GM12878 (cell line): ENCODE measurements around the gene SINHCAF. TPM values are rescaled to one million over a fixed set of nuclear protein-coding genes. Genes with fewer than 3 reads are reported as not detected.

ENCODE experiments used
- ATAC-seq: fragments of 200-7000 bp; cut with Tn5 transposase; 3 replicates; pipeline ENCODE4 v1.9.1; 2020; ENCODE audit warnings: mild to moderate bottlenecking, moderate library complexity
- BruUV-seq: library from RNA; stranded (reverse); fragments of 400-500 nt; replicated peaks from 2 replicates; lab custom pipeline; 2021; lab: Mats Ljungman, UMichigan
- CTCF ChIA-PET: fragments of 300-600 bp; sonication (Branson Sonifier 250); formaldehyde crosslinking; extraction: SDS; loops from one replicate; lab custom pipeline; 2021; ENCODE audit warnings: inconsistent platforms; lab: Yijun Ruan, JAX
- POLR2A ChIA-PET: fragments of 350-600 bp; formaldehyde crosslinking; extraction: SDS; loops from one replicate; lab custom pipeline; 2021; ENCODE audit warnings: inconsistent platforms; lab: Charles Lee
- RAD21 ChIA-PET: fragments of 300-600 bp; sonication (Branson Sonifier 250); formaldehyde crosslinking; loops from one replicate; lab custom pipeline; 2023; ENCODE audit warnings: antibody characterized with exemption; ENCODE audit not compliant: unreplicated experiment; lab: Charles Lee
- SMC1A ChIA-PET: fragments of 300-600 bp; sonication (Branson Sonifier 250); formaldehyde crosslinking; loops from one replicate; lab custom pipeline; 2023; ENCODE audit not compliant: unreplicated experiment, uncharacterized antibody; lab: Charles Lee
- DNase-seq: peaks from one replicate; pipeline ENCODE4 v3.0.0-alpha.2; 2011; ENCODE audit warnings: low read depth, low spot score
- FAIRE-seq: peaks from 3 replicates; lab custom pipeline; 2011; peaks lifted over from hg19 to GRCh38; lab: Jason Lieb, UNC
- H2AFZ ChIP-seq: 2 replicates; pipeline ENCODE4 v1.6.0; 2011; ENCODE audit warnings: low read depth, low read length, control low read depth; ENCODE audit not compliant: control insufficient read depth
- H3K27ac ChIP-seq: 2 replicates; pipeline ENCODE4 v1.5.1; 2011; ENCODE audit warnings: control low read depth; ENCODE audit not compliant: control insufficient read depth, insufficient read depth
- H3K27me3 ChIP-seq, 2 experiments: replicated peaks in 1 of 2; 2 replicates each; pipeline versions ENCODE4 v1.6.0 to v1.6.1; 2011; ENCODE audit warnings: low read length in 1 of 2; ENCODE audit not compliant: control insufficient read depth in 2 of 2, insufficient read depth in 2 of 2
- H3K36me3 ChIP-seq, 2 experiments: 2 replicates each; pipeline ENCODE4 v1.5.1; 2011; ENCODE audit warnings: low read length in 1 of 2; ENCODE audit not compliant: control insufficient read depth in 2 of 2, insufficient read depth in 2 of 2
- H3K4me1 ChIP-seq: 2 replicates; pipeline ENCODE4 v1.6.1; 2011; ENCODE audit warnings: mild to moderate bottlenecking, low read length, moderate library complexity, mixed read lengths; ENCODE audit not compliant: control insufficient read depth, insufficient read depth
- H3K4me2 ChIP-seq: 2 replicates; pipeline ENCODE4 v1.6.0; 2011; ENCODE audit warnings: control low read depth; ENCODE audit not compliant: control insufficient read depth, insufficient read depth
- H3K4me3 ChIP-seq: fragments of 200-600 bp; sonication (generic); 2 replicates; pipeline ENCODE4 v1.5.1; 2016
- H3K79me2 ChIP-seq: 2 replicates; pipeline ENCODE4 v1.6.0; 2011; ENCODE audit warnings: low read length; ENCODE audit not compliant: control insufficient read depth, insufficient read depth
- H3K9ac ChIP-seq: 2 replicates; pipeline ENCODE4 v1.8.0; 2011; ENCODE audit warnings: low read length, control low read depth, mixed read lengths; ENCODE audit not compliant: control insufficient read depth, insufficient read depth
- H3K9me3 ChIP-seq: replicated peaks from 3 replicates; pipeline ENCODE4 v1.5.1; 2011; ENCODE audit warnings: mild to moderate bottlenecking, low read length; ENCODE audit not compliant: control insufficient read depth, insufficient read depth
- H4K20me1 ChIP-seq: 2 replicates; pipeline ENCODE4 v1.6.0; 2011; ENCODE audit not compliant: control insufficient read depth, insufficient read depth
- BHLHE40 ChIP-seq, 2 experiments: fragments of 450-650 bp in 1 of 2; IDR thresholded peaks; 2 replicates each; pipeline ENCODE4 v1.6.1; 2011 to 2017; ENCODE audit warnings: low read depth in 2 of 2, borderline replicate concordance in 1 of 2, improper control_type of control experiment in 1 of 2, low read length in 1 of 2, mild to moderate bottlenecking in 1 of 2
- BMI1 ChIP-seq: fragments of 450-650 bp; IDR thresholded peaks from 2 replicates; pipeline ENCODE4 v1.6.1; 2016; ENCODE audit warnings: mild to moderate bottlenecking, moderate library complexity, borderline replicate concordance
- CHD2 ChIP-seq: IDR thresholded peaks from 2 replicates; pipeline ENCODE4 v1.6.1; 2011; ENCODE audit warnings: low read depth, low read length, improper control_type of control experiment, borderline replicate concordance
- HCFC1 ChIP-seq: fragments of 150-350 bp; IDR thresholded peaks from 2 replicates; pipeline ENCODE4 v1.6.1; 2014; ENCODE audit warnings: low read length
- IKZF2 ChIP-seq, 2 experiments: fragments of 450-650 bp; IDR thresholded peaks; 2 replicates each; pipeline ENCODE4 v1.6.1; 2017; ENCODE audit warnings: mild to moderate bottlenecking in 2 of 2, moderate library complexity in 2 of 2
- KDM1A ChIP-seq: fragments of 200-600 bp; sonication (generic); IDR thresholded peaks from 2 replicates; pipeline ENCODE4 v1.6.1; 2016; ENCODE audit warnings: borderline replicate concordance
- MTA2 ChIP-seq: fragments of 450-650 bp; IDR thresholded peaks from 2 replicates; pipeline ENCODE4 v1.6.1; 2016; ENCODE audit warnings: low read depth, mild to moderate bottlenecking, moderate library complexity
- NBN ChIP-seq: fragments of 450-650 bp; IDR thresholded peaks from 2 replicates; pipeline ENCODE4 v1.6.1; 2016
- PAX8 ChIP-seq: fragments of 450-650 bp; IDR thresholded peaks from 2 replicates; pipeline ENCODE4 v1.6.1; 2017; ENCODE audit warnings: mild to moderate bottlenecking, moderate library complexity
- STAT1 ChIP-seq: fragments of 450-650 bp; conservative IDR thresholded peaks from 2 replicates; pipeline ENCODE4 v1.6.1; 2014; ENCODE audit warnings: antibody characterized with exemption, mild to moderate bottlenecking
- WGBS: methylation state at CpG from one replicate; pipeline ENCODE4 v1.1.6; 2016; ENCODE audit warnings: low lambda C conversion rate; ENCODE audit not compliant: insufficient replicate concordance, insufficient coverage; ENCODE audit errors: missing lambda C conversion rate; 5-methylcytosine and 5-hydroxymethylcytosine counted together
- in situ Hi-C: fragments of 300-500 bp; cut with MboI; formaldehyde crosslinking; loops from 9 replicates; pipeline ENCODE4 v1.14.3; 2018; ENCODE audit warnings: mixed read lengths
- intact Hi-C: fragments of 100-400 bp; cut with micrococcal nuclease; formaldehyde crosslinking; loops from one replicate; pipeline ENCODE4 v1.14.2; 2022; ENCODE audit not compliant: unreplicated experiment
- polyA plus RNA-seq, 11 experiments: library from polyadenylated mRNA; depleted of rRNA in 4 of 11; unstranded in 6 of 11; stranded (reverse) in 5 of 11; fragments of >200 nt; fragmentation: Nextera tagmentation in 4 of 11; fragmentation: Illumina TruSeq in 1 of 11; extraction: Ambion mirVana in 4 of 11; extraction: Trizol in 1 of 11; gene quantifications; 1 replicate in 1 of 11; 2 replicates in 10 of 11; pipeline versions ENCODE4 v1.2.1 to v1.2.3, GENCODE V29; 2011 to 2016; ENCODE audit warnings: inconsistent platforms in 2 of 11, missing spikeins in 2 of 11, low read depth in 1 of 11
- total RNA-seq, 4 experiments: library from RNA; depleted of rRNA in 3 of 4; stranded (reverse); fragments of >200 nt in 3 of 4; fragmentation: Illumina TruSeq in 1 of 4; extraction: Trizol in 1 of 4; gene quantifications; 2 replicates each; pipeline versions ENCODE4 v1.2.1 to v1.2.3, GENCODE V29; 2013 to 2021
- TF ChIP-seq, protein P1 (sequence below): IDR thresholded peaks from 2 replicates; pipeline ENCODE4 v1.6.1; 2012; ENCODE audit warnings: low read depth, low read length, improper control_type of control experiment

The SINHCAF gene
- total and polyA plus RNA-seq, 10 of the 15 experiments (the other 5 are each of a cell fraction or from before 2014, with no cell fraction given), result 60.4 to 156 (median 90.3) TPM

DNA sequence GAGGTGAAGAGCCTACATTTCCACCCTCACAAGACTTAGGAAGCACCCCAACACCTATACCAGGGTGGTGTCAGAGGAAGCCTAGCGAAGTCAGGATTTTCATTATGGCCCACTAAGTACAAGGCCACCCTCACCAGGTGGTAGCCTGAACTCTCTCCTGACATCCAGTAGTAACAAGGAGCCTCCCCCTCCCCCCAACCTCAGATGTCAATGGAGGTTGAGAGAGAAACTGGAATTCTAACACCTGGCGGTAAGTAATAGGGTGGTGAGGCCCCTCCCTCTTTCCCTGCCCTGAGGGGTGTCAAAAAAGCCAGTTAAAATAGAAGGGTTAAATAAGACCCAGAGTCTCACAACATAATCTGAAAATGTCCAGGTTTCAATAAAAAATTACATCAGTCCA is 37.6 kb downstream of the SINHCAF start:
- Histone ChIP-seq H3K9ac (no peak overlapping the region), H4K20me1 (no peaks in the 10 kb centered on the region), H3K4me3 (no peak overlapping the region), H3K4me1 (no peaks in the 10 kb centered on the region), H2AFZ (no peak overlapping the region), H3K27ac (no peak overlapping the region), H3K36me3 (peaks cover 8 to 30% of the 10 kb centered on the region in 2 experiments), H3K4me2 (no peak overlapping the region), H3K9me3 (no peaks in the 10 kb centered on the region), H3K79me2 (peaks cover 8% of the 10 kb centered on the region)
- 97% methylated on average over 2 of the region's 2 CpGs for WGBS
- no peak for DNase-seq
- ChIA-PET POLR2A (no interaction called here), CTCF (interaction anchor here (3.0 kb wide), 1 partner anchor 17 kb away, joined by 20 read pairs; no protein-coding TSS in a partner anchor), SMC1A (interaction anchor here (1.7 kb wide), 1 partner anchor 35 kb away, joined by 3 read pairs; no protein-coding TSS in a partner anchor)
- no peak for ATAC-seq
- intact Hi-C loops (no loop called here), in situ Hi-C loops (no loop called here)
- BruUV-seq, result no TSS peak
- FAIRE-seq, result no peak
- TF ChIP-seq KDM1A (no peak), BMI1 (no peak), IKZF2 (IDR thresholded peaks at IDR 0.05) (no peak), MTA2 (no peak), PAX8 (no peak), STAT1 (no peak), HCFC1 (no peak), BHLHE40 (IDR thresholded peaks at IDR 0.05; ENCODE audit: borderline replicate concordance in 1 of 2, low read depth in 2 of 2, low read length in 1 of 2) (no peak), CHD2 (no peak)
- TF ChIP-seq, all 136 proteins: peak for 0
- RAD21 ChIA-PET, result interaction anchor here (1.5 kb wide), 1 partner anchor 34 kb away, joined by 4 read pairs; no protein-coding TSS in a partner anchor
- no peaks in the 10 kb centered on the region for H3K27me3 ChIP-seq

- BruUV-seq, result no TSS peak
- no peak for TF ChIP-seq NBN
- TF ChIP-seq, protein P1, sequence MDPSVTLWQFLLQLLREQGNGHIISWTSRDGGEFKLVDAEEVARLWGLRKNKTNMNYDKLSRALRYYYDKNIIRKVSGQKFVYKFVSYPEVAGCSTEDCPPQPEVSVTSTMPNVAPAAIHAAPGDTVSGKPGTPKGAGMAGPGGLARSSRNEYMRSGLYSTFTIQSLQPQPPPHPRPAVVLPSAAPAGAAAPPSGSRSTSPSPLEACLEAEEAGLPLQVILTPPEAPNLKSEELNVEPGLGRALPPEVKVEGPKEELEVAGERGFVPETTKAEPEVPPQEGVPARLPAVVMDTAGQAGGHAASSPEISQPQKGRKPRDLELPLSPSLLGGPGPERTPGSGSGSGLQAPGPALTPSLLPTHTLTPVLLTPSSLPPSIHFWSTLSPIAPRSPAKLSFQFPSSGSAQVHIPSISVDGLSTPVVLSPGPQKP, result no peak
- Histone ChIP-seq H3K9ac (no peak overlapping the region), H3K27ac (no peak overlapping the region), H3K4me3 (no peak overlapping the region), H4K20me1 (no peaks in the 10 kb centered on the region), H3K36me3 (peaks cover 0 to 24% of the 10 kb centered on the region in 2 experiments), H3K4me1 (no peaks in the 10 kb centered on the region), H3K4me2 (no peak overlapping the region), H3K27me3 (no peaks in the 10 kb centered on the region), H3K9me3 (no peaks in the 10 kb centered on the region), H2AFZ (no peak overlapping the region), H3K79me2 (no peaks in the 10 kb centered on the region)
- ATAC-seq (no peak), FAIRE-seq (no peak), DNase-seq (no peak)
- POLR2A ChIA-PET, result no interaction called here
- RAD21 ChIA-PET, result no interaction called here
- in situ Hi-C loops, result no loop called here
- CTCF ChIA-PET, result interaction anchor here (0.5 to 1.0 kb wide), 4 partner anchors 8 to 1203 kb away, joined by 3 to 4 read pairs (median 3); no protein-coding TSS in a partner anchor
- SMC1A ChIA-PET, result interaction anchor here (1.1 to 1.4 kb wide), 3 partner anchors 8 to 83 kb away, joined by 3 to 4 read pairs (median 3); no protein-coding TSS in a partner anchor
- intact Hi-C loops, result no loop called here
Observed at GRCh38 chr12:31280183-31280582, 45.8 kb downstream of the SINHCAF start.
